Hair follicle dermal papilla cell (primary cell): ENCODE measurements around the gene RFPL4AL1. TPM values are rescaled to one million over a fixed set of nuclear protein-coding genes. Genes with fewer than 3 reads are reported as not detected.

Source experiments
- total RNA-seq: library from RNA; depleted of rRNA; stranded (reverse); fragments of >200 nt; gene quantifications from 2 replicates; pipeline ENCODE4 v1.2.3, GENCODE V29; 2012

The RFPL4AL1 gene
- total RNA-seq, result not detected in 2 replicates

GRCh38 chr19:55768818-55769217, at the start of gene RFPL4AL1:
RFPL4AL1 (plus strand) TSS chr19:55769118; CDS start chr19:55771805, 2,687 bp downstream.

GRCh38 chr19:55738302-55738701, 30.6 kb upstream of the RFPL4AL1 start, which contains the start of gene NLRP9:
NLRP9 (minus strand) TSS chr19:55738402; CDS start chr19:55738374, 28 bp downstream.

GRCh38 chr19:55758797-55759196, 10.1 kb upstream of the RFPL4AL1 start, which contains the start of gene RFPL4A:
RFPL4A (plus strand) TSS chr19:55759097; CDS start chr19:55761801, 2,704 bp downstream.

Other genes starting within 250 kb of the RFPL4AL1 start
- gene SBK2, start 232.0 kb upstream of the RFPL4AL1 start, total RNA-seq, result 0.16 TPM in 1 of 2 replicates, not detected in the other
- 0.12 and 0.81 TPM in 2 replicates for gene SBK3, start 223.6 kb upstream of the RFPL4AL1 start, total RNA-seq
- 8.9 and 9.4 TPM in 2 replicates for gene ZNF579, start 188.3 kb upstream of the RFPL4AL1 start, total RNA-seq
- 3.9 and 7.3 TPM in 2 replicates for gene FIZ1, start 169.6 kb upstream of the RFPL4AL1 start, total RNA-seq
- gene ZNF524, start 168.8 kb upstream of the RFPL4AL1 start, total RNA-seq, result 10.2 and 10.4 TPM in 2 replicates
- 1.7 and 2.4 TPM in 2 replicates for gene ZNF865, start 163.5 kb upstream of the RFPL4AL1 start, total RNA-seq
- 7.0 and 8.5 TPM in 2 replicates for gene ZNF784, start 144.6 kb upstream of the RFPL4AL1 start, total RNA-seq
- 7.0 and 8.6 TPM in 2 replicates for gene ZNF580, start 128.1 kb upstream of the RFPL4AL1 start, total RNA-seq
- 19.3 and 22.2 TPM in 2 replicates for gene ZNF581, start 125.5 kb upstream of the RFPL4AL1 start, total RNA-seq
- 11.8 and 13.3 TPM in 2 replicates for gene CCDC106, start 120.9 kb upstream of the RFPL4AL1 start, total RNA-seq
- 84.6 and 96.1 TPM in 2 replicates for gene U2AF2, start 114.1 kb upstream of the RFPL4AL1 start, total RNA-seq
- gene EPN1, start 93.9 kb upstream of the RFPL4AL1 start, total RNA-seq, result 79.2 and 93.9 TPM in 2 replicates
- gene NLRP9, start 30.7 kb upstream of the RFPL4AL1 start, total RNA-seq, result not detected in 2 replicates
- gene RFPL4A, start 10.0 kb upstream of the RFPL4AL1 start, total RNA-seq, result not detected in 2 replicates
- gene NLRP11, start 62.9 kb downstream of the RFPL4AL1 start, total RNA-seq, result under 0.01 TPM in 1 of 2 replicates, not detected in the other
- not detected in 2 replicates for gene NLRP4, start 67.4 kb downstream of the RFPL4AL1 start, total RNA-seq
- gene NLRP13, start 163.2 kb downstream of the RFPL4AL1 start, total RNA-seq, result not detected in 2 replicates
- gene NLRP8, start 178.7 kb downstream of the RFPL4AL1 start, total RNA-seq, result not detected in 2 replicates
- gene NLRP5, start 217.7 kb downstream of the RFPL4AL1 start, total RNA-seq, result not detected in 2 replicates